Gastrocnemius medialis (tissue), 4 donors: ENCODE results near the gene COX11. TPM values are rescaled to one million over a fixed set of nuclear protein-coding genes. Genes with fewer than 3 reads are reported as not detected.

Experiments
- ATAC-seq, 2 donors: fragments of 150-250 bp; one replicate each; pipeline ENCODE4 v1.9.1; 2016
- DNase-seq, 2 donors: peaks; one replicate each; pipeline ENCODE4 v3.0.0-alpha.2; 2019
- H3K27ac ChIP-seq, 4 donors: fragments of 200-600 bp; sonication (generic); 1 replicate in 1 of 4; 2 replicates in 3 of 4; pipeline ENCODE4 v1.5.1; 2016 to 2018; ENCODE audit warnings: mild to moderate bottlenecking in 2 of 4, moderate library complexity in 1 of 4
- H3K27me3 ChIP-seq, 3 donors: fragments of 200-600 bp; sonication (generic) in 2 of 3; 1 replicate in 1 of 3; 2 replicates in 2 of 3; pipeline versions ENCODE4 v1.5.1 to v1.6.0; 2016 to 2019; ENCODE audit warnings: mild to moderate bottlenecking in 1 of 3, moderate library complexity in 1 of 3
- H3K36me3 ChIP-seq, 2 donors: fragments of 200-600 bp; sonication (generic) in 1 of 2; one replicate each; pipeline ENCODE4 v1.5.1; 2017 to 2018
- H3K4me1 ChIP-seq, 2 donors: fragments of 200-600 bp; sonication (generic) in 1 of 2; one replicate each; pipeline ENCODE4 v1.5.1; 2016 to 2017; ENCODE audit warnings: mild to moderate bottlenecking in 2 of 2
- H3K4me3 ChIP-seq, 4 donors: fragments of 200-600 bp; sonication (generic) in 3 of 4; 1 replicate in 1 of 4; 2 replicates in 3 of 4; pipeline ENCODE4 v1.5.1; 2016 to 2019; ENCODE audit warnings: mild to moderate bottlenecking in 2 of 4
- H3K9me3 ChIP-seq, 3 donors: fragments of 200-600 bp; sonication (generic) in 2 of 3; 1 replicate in 1 of 3; 2 replicates in 2 of 3; pipeline ENCODE4 v1.5.1; 2016 to 2019
- CTCF ChIP-seq, 5 experiments: fragments of 450-650 bp in 3 of 5; fragments of 200-600 bp in 2 of 5; sonication (generic) in 2 of 5; IDR thresholded peaks in 4 of 5; conservative IDR thresholded peaks in 1 of 5; 1 replicate in 4 of 5; 2 replicates in 1 of 5; pipeline ENCODE4 v1.5.1; 2016 to 2019; ENCODE audit warnings: antibody characterized with exemption in 5 of 5, mild to moderate bottlenecking in 3 of 5, moderate library complexity in 3 of 5
- POLR2A ChIP-seq, 2 donors: fragments of 450-650 bp; IDR thresholded peaks; one replicate each; pipeline ENCODE4 v1.6.1; 2017; ENCODE audit warnings: antibody characterized with exemption in 2 of 2, mild to moderate bottlenecking in 2 of 2, moderate library complexity in 2 of 2
- in situ Hi-C, 4 donors: fragments of 200-750 bp; cut with MboI; loops; one replicate each; pipeline versions ENCODE4 v1.15.0 to v1.8.0; 2017; ENCODE audit warnings: low sequenced_read_pairs in 4 of 4
- intact Hi-C: fragments of 100-400 bp; cut with DNase I; formaldehyde crosslinking; loops from one replicate; pipeline ENCODE4 v1.15.1; 2023; ENCODE audit warnings: low total_unique reads
- total RNA-seq, 4 donors: library from RNA; depleted of rRNA; stranded (reverse); fragments of >200 nt; gene quantifications; one replicate each; pipeline versions ENCODE4 v1.1.0 to v1.2.3, GENCODE V29; 2016

COX11 gene
- total RNA-seq, 4 donors from 2014 or later = 36.4 to 77.2 (median 67.6) TPM

- no peaks in the 10 kb centered on the region for H3K27me3 ChIP-seq
Measured at GRCh38 chr17:54927525-54927924, 40.9 kb downstream of the COX11 start.

GRCh38 chr17:54924405-54924804, 44.0 kb downstream of the COX11 start:
- Histone ChIP-seq H3K9me3 (no peaks in the 10 kb centered on the region), H3K27me3 (no peaks in the 10 kb centered on the region), H3K27ac (no peak overlapping the region), H3K4me1 (no peaks in the 10 kb centered on the region), H3K4me3 (no peak overlapping the region), H3K36me3 (no peaks in the 10 kb centered on the region)
- TF ChIP-seq POLR2A (IDR thresholded peaks at IDR 0.05) (no peak), CTCF (IDR thresholded peaks at IDR 0.05 in 4 of 5, conservative IDR thresholded peaks at IDR 0.05 in 1 of 5) (no peak)
- DNase-seq (no peak), ATAC-seq (no peak)
- in situ Hi-C loops (no loop called here), intact Hi-C loops (no loop called here)

More at GRCh38 chr17:54927525-54927924, 40.9 kb downstream of the COX11 start:
- in situ Hi-C loops = no loop called here
- no peak overlapping the region for H3K4me3 ChIP-seq
- no peak overlapping the region for H3K27ac ChIP-seq
- no peaks in the 10 kb centered on the region for H3K36me3 ChIP-seq
- DNase-seq (no peak), ATAC-seq (no peak)
- intact Hi-C loops = no loop called here
- H3K9me3 ChIP-seq = no peaks in the 10 kb centered on the region
- no peak for TF ChIP-seq POLR2A (IDR thresholded peaks at IDR 0.05)
- TF ChIP-seq CTCF (IDR thresholded peaks at IDR 0.05 in 4 of 5, conservative IDR thresholded peaks at IDR 0.05 in 1 of 5) = no peak
- no peaks in the 10 kb centered on the region for H3K4me1 ChIP-seq

- no peak for TF ChIP-seq POLR2A (IDR thresholded peaks at IDR 0.05)
- no peak for TF ChIP-seq CTCF (IDR thresholded peaks at IDR 0.05 in 4 of 5, conservative IDR thresholded peaks at IDR 0.05 in 1 of 5)
- Histone ChIP-seq H3K9me3 (no peaks in the 10 kb centered on the region), H3K36me3 (no peaks in the 10 kb centered on the region), H3K27ac (no peak overlapping the region), H3K4me3 (no peak overlapping the region), H3K27me3 (no peaks in the 10 kb centered on the region), H3K4me1 (no peaks in the 10 kb centered on the region)
- no peak for ATAC-seq
- no peak for DNase-seq
- intact Hi-C loops = no loop called here
- in situ Hi-C loops = no loop called here
Measured at GRCh38 chr17:54920819-54921218, 47.6 kb downstream of the COX11 start.

- no peaks in the 10 kb centered on the region for H3K27me3 ChIP-seq
- ATAC-seq (no peak), DNase-seq (no peak)
- no peak overlapping the region for H3K27ac ChIP-seq
- intact Hi-C loops (no loop called here), in situ Hi-C loops (no loop called here)
- no peaks in the 10 kb centered on the region for H3K4me1 ChIP-seq
- no peak overlapping the region for H3K4me3 ChIP-seq
- H3K36me3 ChIP-seq = no peaks in the 10 kb centered on the region
- no peaks in the 10 kb centered on the region for H3K9me3 ChIP-seq
- TF ChIP-seq CTCF (IDR thresholded peaks at IDR 0.05 in 4 of 5, conservative IDR thresholded peaks at IDR 0.05 in 1 of 5) (no peak), POLR2A (IDR thresholded peaks at IDR 0.05) (no peak)
Measured at GRCh38 chr17:54919425-54919824, 49.0 kb downstream of the COX11 start.

GRCh38 chr17:54916721-54917120, 51.7 kb downstream of the COX11 start:
- H3K9me3 ChIP-seq = no peaks in the 10 kb centered on the region

More at GRCh38 chr17:54916721-54917120, 51.7 kb downstream of the COX11 start:
- H3K27ac ChIP-seq = no peak overlapping the region
- ATAC-seq (no peak), DNase-seq (no peak)
- H3K36me3 ChIP-seq = no peaks in the 10 kb centered on the region
- TF ChIP-seq CTCF (IDR thresholded peaks at IDR 0.05 in 4 of 5, conservative IDR thresholded peaks at IDR 0.05 in 1 of 5) = no peak
- TF ChIP-seq POLR2A (IDR thresholded peaks at IDR 0.05) = no peak
- H3K27me3 ChIP-seq = no peaks in the 10 kb centered on the region
- H3K4me3 ChIP-seq = no peak overlapping the region
- H3K4me1 ChIP-seq = no peaks in the 10 kb centered on the region
- intact Hi-C loops = no loop called here
- in situ Hi-C loops = no loop called here
